SK-N-SH (cell line): Measurements from ENCODE around the gene CYP4F22. TPM values are rescaled to one million over a fixed set of nuclear protein-coding genes. Genes with fewer than 3 reads are reported as not detected.

Experiments
- CTCF ChIA-PET: fragments of 300-600, 350-600 bp; formaldehyde crosslinking; extraction: SDS; loops from one replicate; lab custom pipeline; 2021; lab: Yijun Ruan, JAX
- POLR2A ChIA-PET: fragments of 350-600 bp; sonication (Branson Sonifier 250); formaldehyde crosslinking; extraction: SDS; loops from one replicate; lab custom pipeline; 2020; ENCODE audit warnings: antibody characterized with exemption, inconsistent platforms; lab: Yijun Ruan, JAX
- DNase-seq: peaks from one replicate; pipeline ENCODE4 v3.0.0; 2012
- H2AFZ ChIP-seq: fragments of 200-600 bp; sonication (generic); 2 replicates; pipeline ENCODE4 v1.8.1; 2016; ENCODE audit warnings: antibody characterized with exemption, mild to moderate bottlenecking, low read depth
- H3F3A ChIP-seq: fragments of 200-600 bp; sonication (generic); replicated peaks from 2 replicates; pipeline ENCODE3; 2016; ENCODE audit warnings: antibody characterized with exemption, mild to moderate bottlenecking; ENCODE audit not compliant: insufficient read depth
- H3K27ac ChIP-seq, 2 experiments: fragments of 200-500 bp in 1 of 2; fragments of 200-600 bp in 1 of 2; sonication (Bioruptor generic) in 1 of 2; sonication (generic), shearing (Covaris generic) in 1 of 2; 2 replicates each; pipeline versions ENCODE4 v1.5.1 to v1.6.1; 2014 to 2016; ENCODE audit warnings: low read depth in 2 of 2, inconsistent platforms in 1 of 2, low read length in 1 of 2, mild to moderate bottlenecking in 1 of 2, mixed read lengths in 1 of 2
- H3K27me3 ChIP-seq: fragments of 200-600 bp; sonication (generic), shearing (Covaris generic); 2 replicates; pipeline ENCODE4 v1.6.1; 2016; ENCODE audit warnings: mixed run types; ENCODE audit not compliant: insufficient read depth
- H3K36me3 ChIP-seq, 2 experiments: fragments of 200-500 bp in 1 of 2; fragments of 200-600 bp in 1 of 2; sonication (Bioruptor generic) in 1 of 2; sonication (generic) in 1 of 2; replicated peaks in 1 of 2; 2 replicates each; pipeline versions ENCODE3 to v1.5.1; 2014 to 2016; ENCODE audit warnings: low read length in 1 of 2, mild to moderate bottlenecking in 1 of 2; ENCODE audit not compliant: insufficient read depth in 2 of 2, control insufficient read depth in 1 of 2
- H3K4me1 ChIP-seq, 2 experiments: fragments of 200-500 bp in 1 of 2; fragments of 200-600 bp in 1 of 2; sonication (Bioruptor generic) in 1 of 2; sonication (generic), shearing (Covaris generic) in 1 of 2; 2 replicates each; pipeline versions ENCODE4 v1.5.1 to v1.6.1; 2014 to 2016; ENCODE audit warnings: low read depth in 1 of 2, low read length in 1 of 2, mixed run types in 1 of 2; ENCODE audit not compliant: insufficient read depth in 2 of 2, control insufficient read depth in 1 of 2
- H3K4me2 ChIP-seq: fragments of 200-600 bp; sonication (generic), shearing (Covaris generic); 2 replicates; pipeline ENCODE4 v1.6.1; 2017; ENCODE audit warnings: mixed run types
- H3K4me3 ChIP-seq, 2 experiments: fragments of 200-500 bp in 1 of 2; fragments of 200-600 bp in 1 of 2; sonication (Bioruptor generic) in 1 of 2; sonication (generic), shearing (Covaris generic) in 1 of 2; 2 replicates each; pipeline versions ENCODE4 v1.5.1 to v1.8.1; 2014 to 2016; ENCODE audit warnings: low read depth in 2 of 2, inconsistent platforms in 1 of 2, low read length in 1 of 2, mild to moderate bottlenecking in 1 of 2, mixed read lengths in 1 of 2, moderate library complexity in 1 of 2
- H3K79me2 ChIP-seq: fragments of 200-600 bp; sonication (generic); 2 replicates; pipeline ENCODE4 v1.8.1; 2017; ENCODE audit warnings: mild to moderate bottlenecking; ENCODE audit not compliant: insufficient read depth
- H3K9ac ChIP-seq: fragments of 200-600 bp; sonication (generic); 2 replicates; pipeline ENCODE4 v1.6.1; 2017; ENCODE audit warnings: mixed run types
- H3K9me2 ChIP-seq: fragments of 200-600 bp; sonication (generic); 2 replicates; pipeline ENCODE4 v1.6.1; 2017; ENCODE audit warnings: mixed run types
- H3K9me3 ChIP-seq: fragments of 200-600 bp; sonication (generic); 2 replicates; pipeline ENCODE4 v1.6.1; 2017; ENCODE audit warnings: mixed run types, mild to moderate bottlenecking, moderate library complexity
- H4K20me1 ChIP-seq: fragments of 200-600 bp; sonication (generic); 2 replicates; pipeline ENCODE4 v1.6.1; 2017; ENCODE audit warnings: mild to moderate bottlenecking, mixed run types; ENCODE audit not compliant: insufficient read depth
- CTCF ChIP-seq: fragments of 200-600 bp; sonication (generic); IDR thresholded peaks from 2 replicates; pipeline ENCODE4 v1.6.1; 2017; ENCODE audit warnings: antibody characterized with exemption, mild to moderate bottlenecking, moderate library complexity
- ELF1 ChIP-seq: IDR thresholded peaks from 2 replicates; pipeline ENCODE4 v1.4.0; 2012
- EP300 ChIP-seq, 2 experiments: IDR thresholded peaks; 2 replicates each; pipeline versions ENCODE4 v1.4.0 to v1.6.1; 2012; ENCODE audit warnings: borderline replicate concordance in 1 of 2, low read depth in 1 of 2, low read length in 1 of 2
- FOXM1 ChIP-seq: IDR thresholded peaks from 2 replicates; pipeline ENCODE4 v1.4.0; 2012; ENCODE audit warnings: low read depth, mild to moderate bottlenecking
- GATA2 ChIP-seq: sonication (generic); formaldehyde crosslinking; IDR thresholded peaks from 2 replicates; pipeline ENCODE4 v1.5.0; 2020; ENCODE audit warnings: mild to moderate bottlenecking, missing genetic modification reagents
- JUND ChIP-seq: IDR thresholded peaks from 2 replicates; pipeline ENCODE4 v1.4.0; 2012
- MAX ChIP-seq: IDR thresholded peaks from 2 replicates; pipeline ENCODE4 v1.4.0; 2012; ENCODE audit warnings: low read depth
- MEF2A ChIP-seq: IDR thresholded peaks from 2 replicates; pipeline ENCODE4 v1.4.0; 2012; ENCODE audit warnings: low read depth, borderline replicate concordance
- MXI1 ChIP-seq: IDR thresholded peaks from 2 replicates; pipeline ENCODE4 v1.6.1; 2012; ENCODE audit warnings: mild to moderate bottlenecking, low read depth, low read length, improper control_type of control experiment
- NFIC ChIP-seq: IDR thresholded peaks from 2 replicates; pipeline ENCODE4 v1.4.0; 2012; ENCODE audit warnings: borderline replicate concordance
- PBX3 ChIP-seq: IDR thresholded peaks from 2 replicates; pipeline ENCODE4; 2012
- POLR2AphosphoS5 ChIP-seq: IDR thresholded peaks from 2 replicates; pipeline ENCODE4 v1.6.1; 2012; ENCODE audit warnings: low read depth, low read length
- RCOR1 ChIP-seq: fragments of 150-350 bp; IDR thresholded peaks from 2 replicates; pipeline ENCODE4 v1.6.1; 2017; ENCODE audit warnings: antibody characterized with exemption, low read length
- RXRA ChIP-seq: IDR thresholded peaks from 2 replicates; pipeline ENCODE4 v1.4.0; 2012; ENCODE audit warnings: low read depth, mild to moderate bottlenecking, borderline replicate concordance
- SMC3 ChIP-seq: IDR thresholded peaks from 2 replicates; pipeline ENCODE4 v1.6.1; 2012; ENCODE audit warnings: low read depth, low read length, improper control_type of control experiment
- TAF1 ChIP-seq: IDR thresholded peaks from 2 replicates; pipeline ENCODE4 v1.6.1; 2012; ENCODE audit warnings: low read depth, mild to moderate bottlenecking, low read length, moderate library complexity, borderline replicate concordance
- TEAD4 ChIP-seq: IDR thresholded peaks from 2 replicates; pipeline ENCODE4 v1.4.0; 2012; ENCODE audit warnings: mild to moderate bottlenecking, borderline replicate concordance; ENCODE audit not compliant: insufficient read depth
- USF2 ChIP-seq: fragments of 150-350 bp; IDR thresholded peaks from 2 replicates; pipeline ENCODE4 v1.6.1; 2017; ENCODE audit warnings: antibody characterized with exemption, low read length, low read depth, borderline replicate concordance
- ZBTB33 ChIP-seq: IDR thresholded peaks from 2 replicates; pipeline ENCODE4 v1.4.0; 2012; ENCODE audit warnings: low read depth, borderline replicate concordance
- WGBS: methylation state at CpG from one replicate; pipeline ENCODE4 v1.1.6; 2017; ENCODE audit warnings: low lambda C conversion rate; 5-methylcytosine and 5-hydroxymethylcytosine counted together
- polyA plus RNA-seq, 3 experiments: library from polyadenylated mRNA; depleted of rRNA; stranded (reverse); fragments of >200 nt; gene quantifications; 2 replicates each; pipeline ENCODE4 v1.2.3, GENCODE V29; 2012

The CYP4F22 gene
- polyA plus RNA-seq, 1 of the 3 experiments (the other 2 are of a cell fraction): not detected

- 16% methylated on average over 14 of the region's 14 CpGs for WGBS
- Histone ChIP-seq H3K4me1 (no peaks in the 10 kb centered on the region), H3K79me2 (no peaks in the 10 kb centered on the region), H3K9me2 (no peaks in the 10 kb centered on the region), H4K20me1 (no peaks in the 10 kb centered on the region), H3K4me3 (no peak overlapping the region), H3F3A (no peaks in the 10 kb centered on the region), H2AFZ (no peak overlapping the region), H3K36me3 (no peaks in the 10 kb centered on the region), H3K27me3 (peaks cover 50% of the 10 kb centered on the region), H3K27ac (no peak overlapping the region), H3K9ac (no peak overlapping the region), H3K4me2 (no peak overlapping the region), H3K9me3 (no peaks in the 10 kb centered on the region)
- POLR2A ChIA-PET: no interaction called here
- CTCF ChIA-PET: no interaction called here
- TF ChIP-seq TAF1: no peak
- TF ChIP-seq RCOR1: no peak
- DNase-seq: no peak
These were observed 974 bp upstream of the CYP4F22 start for GRCh38 chr19:15507068-15508034.

GRCh38 chr19:15511671-15512424, 3.5 kb downstream of the CYP4F22 start:
- CTCF ChIA-PET: no interaction called here
- no peaks in the 10 kb centered on the region for H3K9me2 ChIP-seq
- POLR2A ChIA-PET: no interaction called here
- TF ChIP-seq NFIC (no peak), USF2 (no peak), CTCF (no peak), POLR2AphosphoS5 (no peak), TEAD4 (no peak), MEF2A (no peak), MXI1 (no peak), RCOR1 (no peak), TAF1 (no peak), FOXM1 (no peak), ELF1 (no peak), EP300 (IDR thresholded peaks at IDR 0.05; ENCODE audit: borderline replicate concordance in 1 of 2, low read depth in 1 of 2, low read length in 1 of 2) (no peak), JUND (no peak), SMC3 (no peak), ZBTB33 (no peak), RXRA (no peak), GATA2 (no peak), PBX3 (no peak), MAX (no peak)

More at GRCh38 chr19:15511671-15512424, 3.5 kb downstream of the CYP4F22 start:
- H3K9me3 ChIP-seq: no peaks in the 10 kb centered on the region
- no peaks in the 10 kb centered on the region for H4K20me1 ChIP-seq
- no peak overlapping the region for H3K4me2 ChIP-seq
- H3K79me2 ChIP-seq: no peaks in the 10 kb centered on the region
- no peak overlapping the region for H2AFZ ChIP-seq
- H3K27ac ChIP-seq: no peak overlapping the region
- H3K36me3 ChIP-seq: no peaks in the 10 kb centered on the region
- no peaks in the 10 kb centered on the region for H3K4me1 ChIP-seq
- peaks cover 43% of the 10 kb centered on the region for H3K27me3 ChIP-seq
- no peak overlapping the region for H3K9ac ChIP-seq
- DNase-seq: no peak
- 13% methylated on average over 10 of the region's 19 CpGs for WGBS
- H3F3A ChIP-seq: no peaks in the 10 kb centered on the region
- no peak overlapping the region for H3K4me3 ChIP-seq
